ENCODE data around the gene OR2T33. TPM values are rescaled to one million over a fixed set of nuclear protein-coding genes. Genes with fewer than 3 reads are reported as not detected.
"Not testable (repeated sequence)": the region's sequence is repeated elsewhere in the genome, so short reads cannot be mapped to it uniquely, and the experiment has no call there.

OR2T33 gene
- not detected in 3 replicates for total RNA-seq

- Mint-ChIP-seq H3K27me3 (ENCODE audit: low read depth) (no peaks in the 10 kb centered on the region), H3K36me3 (peaks cover 4% of the 10 kb centered on the region), H3K9me3 (peaks cover 74% of the 10 kb centered on the region), H3K4me3 (no peak within 1 kb of the TSS), H3K27ac (no peak within 1 kb of the TSS), H3K4me1 (no peaks in the 10 kb centered on the region)
- DNase-seq (ENCODE audit: low spot score in 2 of 2, unreplicated experiment in 2 of 2), result no peak
- no peak for TF ChIP-seq CTCF (IDR thresholded peaks at IDR 0.05; ENCODE audit: unreplicated experiment)
These were observed at the start of gene OR2T33 for GRCh38 chr1:248277876-248278275. OR2T33 (minus strand) TSS chr1:248277976; CDS start chr1:248273814, 4,162 bp downstream.

GRCh38 chr1:248324468-248324867, 46.7 kb upstream of the OR2T33 start, which contains the start of gene OR2M7:
OR2M7 (minus strand) TSS chr1:248324568; CDS start chr1:248324568, 0 bp downstream.
- H3K27ac Mint-ChIP-seq, result no peak within 1 kb of the TSS
- no peak for DNase-seq (ENCODE audit: low spot score in 2 of 2, unreplicated experiment in 2 of 2)
- TF ChIP-seq CTCF (IDR thresholded peaks at IDR 0.05; ENCODE audit: unreplicated experiment), result no peak
- no peak within 1 kb of the TSS for H3K4me3 Mint-ChIP-seq
- H3K36me3 Mint-ChIP-seq, result no peaks in the 10 kb centered on the region
- H3K27me3 Mint-ChIP-seq (ENCODE audit: low read depth), result no peaks in the 10 kb centered on the region
- no peaks in the 10 kb centered on the region for H3K4me1 Mint-ChIP-seq
- peaks cover 76% of the 10 kb centered on the region for H3K9me3 Mint-ChIP-seq

GRCh38 chr1:248316796-248317195, 39.0 kb upstream of the OR2T33 start:
- Mint-ChIP-seq H3K27me3 (ENCODE audit: low read depth) (no peaks in the 10 kb centered on the region), H3K36me3 (no peaks in the 10 kb centered on the region), H3K27ac (no peak overlapping the region), H3K4me1 (no peaks in the 10 kb centered on the region), H3K4me3 (no peak overlapping the region), H3K9me3 (peaks cover 84% of the 10 kb centered on the region)
- TF ChIP-seq CTCF (IDR thresholded peaks at IDR 0.05; ENCODE audit: unreplicated experiment), result no peak
- no peak for DNase-seq (ENCODE audit: low spot score in 2 of 2, unreplicated experiment in 2 of 2)

GRCh38 chr1:248306740-248307139, 29.0 kb upstream of the OR2T33 start:
- peaks cover 69% of the 10 kb centered on the region for H3K9me3 Mint-ChIP-seq
- H3K36me3 Mint-ChIP-seq; H3K27me3 Mint-ChIP-seq (ENCODE audit: low read depth); DNase-seq (ENCODE audit: low spot score in 2 of 2, unreplicated experiment in 2 of 2); H3K27ac Mint-ChIP-seq; H3K4me3 Mint-ChIP-seq; H3K4me1 Mint-ChIP-seq: not testable (repeated sequence)

GRCh38 chr1:248306103-248306502, 28.3 kb upstream of the OR2T33 start:
- Mint-ChIP-seq H3K27me3 (ENCODE audit: low read depth) (no peaks in the 10 kb centered on the region), H3K27ac (no peak overlapping the region), H3K36me3 (peaks cover 3% of the 10 kb centered on the region), H3K4me3 (no peak overlapping the region), H3K4me1 (no peaks in the 10 kb centered on the region), H3K9me3 (peaks cover 68% of the 10 kb centered on the region)
- DNase-seq (ENCODE audit: low spot score in 2 of 2, unreplicated experiment in 2 of 2), result no peak
- TF ChIP-seq CTCF (IDR thresholded peaks at IDR 0.05; ENCODE audit: unreplicated experiment), result no peak

GRCh38 chr1:248305672-248306071, 27.9 kb upstream of the OR2T33 start:
- H3K36me3 Mint-ChIP-seq, result not testable (repeated sequence)

GRCh38 chr1:248303324-248303723, 25.5 kb upstream of the OR2T33 start, which contains the start of gene OR2T12:
OR2T12 (minus strand) TSS chr1:248303424; CDS start chr1:248295578, 7,846 bp downstream.
- H3K4me1 Mint-ChIP-seq, result no peaks in the 10 kb centered on the region
- no peak for DNase-seq (ENCODE audit: low spot score in 2 of 2, unreplicated experiment in 2 of 2)
- H3K9me3 Mint-ChIP-seq, result peaks cover 63% of the 10 kb centered on the region
- H3K27me3 Mint-ChIP-seq (ENCODE audit: low read depth), result no peaks in the 10 kb centered on the region
- TF ChIP-seq CTCF (IDR thresholded peaks at IDR 0.05; ENCODE audit: unreplicated experiment), result no peak
- peaks cover 3% of the 10 kb centered on the region for H3K36me3 Mint-ChIP-seq
- no peak within 1 kb of the TSS for H3K27ac Mint-ChIP-seq
- no peak within 1 kb of the TSS for H3K4me3 Mint-ChIP-seq

More at GRCh38 chr1:248305672-248306071, 27.9 kb upstream of the OR2T33 start:
- H3K27ac Mint-ChIP-seq; H3K4me1 Mint-ChIP-seq; DNase-seq (ENCODE audit: low spot score in 2 of 2, unreplicated experiment in 2 of 2); H3K27me3 Mint-ChIP-seq (ENCODE audit: low read depth); H3K4me3 Mint-ChIP-seq: not testable (repeated sequence)
- H3K9me3 Mint-ChIP-seq, result peaks cover 69% of the 10 kb centered on the region
